ENCODE measurements around the gene UTP15. TPM values are rescaled to one million over a fixed set of nuclear protein-coding genes. Genes with fewer than 3 reads are reported as not detected.

Gene UTP15
- total RNA-seq (1 to 10 TPM; 3.0 to 8.2 (median 6.9) TPM), polyA plus RNA-seq (1 to 10 TPM; 1.9 to 4.5 TPM)

- no peak for TF ChIP-seq CTCF (IDR thresholded peaks at IDR 0.05)
- intact Hi-C loops (cut with DNase I), result no loop called here
- WGBS, 2 donors, result 0% methylated on average over 62 of the region's 62 CpGs
- H3K27me3 ChIP-seq, result no peaks in the 10 kb centered on the region
- no peaks in the 10 kb centered on the region for H3K9me3 ChIP-seq
- H3K4me3 ChIP-seq, result peak within 1 kb of the TSS; percentile 76 to 87 (median 83)
- peaks cover 11 to 29% (median 15%) of the 10 kb centered on the region in 3 donors for H3K4me1 ChIP-seq
- DNase-seq, result peak; percentile 97 to 100 (median 99)
- H3K36me3 ChIP-seq, result peaks cover 0 to 9% (median 7%) of the 10 kb centered on the region in 3 donors
- peak; percentile 88 for FAIRE-seq
- peak within 1 kb of the TSS; percentile 85 to 95 (median 89) for H3K27ac ChIP-seq
- peak; percentile 98 to 99 (median 98) for ATAC-seq
Observed at GRCh38 chr5:73565139-73565968, at the start of gene UTP15, which contains the start of gene ANKRA2. Gene UTP15 (plus strand): TSS chr5:73565743. CDS start chr5:73567345, 1,602 bp downstream. Gene ANKRA2 (minus strand): TSS chr5:73565639. CDS start chr5:73562881, 2,758 bp downstream.

- ATAC-seq (peak; percentile 76 to 97 (median 94)), FAIRE-seq (no peak), DNase-seq (peak in 4 of 6 donors; percentile 40 to 75 (median 44))
- Histone ChIP-seq H3K27ac (no peak overlapping the region), H3K36me3 (no peaks in the 10 kb centered on the region), H3K4me3 (no peak overlapping the region), H3K9me3 (no peaks in the 10 kb centered on the region), H3K4me1 (no peaks in the 10 kb centered on the region), H3K27me3 (no peaks in the 10 kb centered on the region)
- WGBS, 2 donors, result 11 to 13% methylated on average over 16 of the region's 16 CpGs
- peak; percentile 28 to 63 (median 40) for TF ChIP-seq CTCF (IDR thresholded peaks at IDR 0.05)
- intact Hi-C loops (cut with DNase I), result no loop called here
Observed at GRCh38 chr5:73519531-73520283, 45.8 kb upstream of the UTP15 start.

GRCh38 chr5:73522989-73523388 is 42.6 kb upstream of the UTP15 start:
- Histone ChIP-seq H3K27ac (no peak overlapping the region), H3K4me1 (no peaks in the 10 kb centered on the region), H3K9me3 (no peaks in the 10 kb centered on the region), H3K27me3 (no peaks in the 10 kb centered on the region), H3K36me3 (no peaks in the 10 kb centered on the region), H3K4me3 (no peak overlapping the region)
- ATAC-seq, result no peak
- no peak for DNase-seq
- 78 to 85% methylated on average over 7 of the region's 7 CpGs for WGBS, 2 donors
- no peak for TF ChIP-seq CTCF (IDR thresholded peaks at IDR 0.05)
- intact Hi-C loops (cut with DNase I), result no loop called here
- no peak for FAIRE-seq

- no peak for TF ChIP-seq CTCF (IDR thresholded peaks at IDR 0.05)
- WGBS, 2 donors, result 68 to 71% methylated on average over 1 of the region's 1 CpG
- intact Hi-C loops (cut with DNase I), result no loop called here
Observed at GRCh38 chr5:73523861-73524260, 41.7 kb upstream of the UTP15 start.

More at GRCh38 chr5:73523861-73524260, 41.7 kb upstream of the UTP15 start:
- H3K4me1 ChIP-seq, result no peaks in the 10 kb centered on the region
- no peak overlapping the region for H3K4me3 ChIP-seq
- no peaks in the 10 kb centered on the region for H3K9me3 ChIP-seq
- ATAC-seq (no peak), DNase-seq (no peak), FAIRE-seq (no peak)
- no peaks in the 10 kb centered on the region for H3K27me3 ChIP-seq
- no peak overlapping the region for H3K27ac ChIP-seq
- no peaks in the 10 kb centered on the region for H3K36me3 ChIP-seq

Measured in pancreas (tissue), 10 donors.